GM19395 (cell line): ENCODE results near the gene PIM2.

Experiments
- ATAC-seq: cut with Tn5 transposase; IDR thresholded peaks from one replicate; pipeline ENCODE4 v1.9.1; 2021; ENCODE audit warnings: mild to moderate bottlenecking, moderate library complexity; ENCODE audit not compliant: unreplicated experiment

PIM2 gene

DNA sequence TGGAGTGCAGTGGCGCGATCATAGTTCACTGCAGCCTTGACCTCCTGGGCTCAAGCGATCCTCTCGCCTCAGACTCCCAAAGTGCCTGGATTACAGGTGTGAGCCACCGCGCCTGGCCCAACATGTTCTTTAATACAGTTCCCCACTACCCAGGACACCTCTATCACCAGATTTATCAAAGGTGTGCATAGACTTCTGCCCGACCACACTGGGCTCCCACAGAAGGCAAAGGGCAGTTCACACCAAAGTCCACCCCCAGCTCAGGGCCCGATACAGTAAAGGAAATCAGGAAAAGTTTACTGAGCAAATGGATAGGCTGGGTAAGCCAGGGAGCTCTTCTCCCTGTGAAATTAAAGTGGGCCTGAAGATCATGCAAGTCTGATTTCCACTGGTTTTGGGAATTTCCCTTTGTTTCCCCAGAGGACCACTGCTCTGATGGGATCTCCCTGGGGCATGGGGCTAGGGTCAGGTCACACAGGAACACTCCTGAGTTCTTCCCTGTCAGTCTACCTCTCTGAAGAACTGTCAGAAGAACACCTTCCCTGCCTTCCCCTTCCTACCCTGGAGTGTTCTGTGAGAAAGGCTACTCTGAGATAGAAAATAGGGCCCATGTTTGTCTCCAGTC lies 17.7 kb upstream of the PIM2 start:
- no peak for ATAC-seq

GRCh38 chrX:48935301-48935670 lies 16.5 kb upstream of the PIM2 start:
- ATAC-seq, result no peak

- no peak for ATAC-seq
These were observed 15.9 kb upstream of the PIM2 start for GRCh38 chrX:48934581-48935300.

GRCh38 chrX:48933757-48934156 lies 14.9 kb upstream of the PIM2 start:
- ATAC-seq, result no peak

DNA sequence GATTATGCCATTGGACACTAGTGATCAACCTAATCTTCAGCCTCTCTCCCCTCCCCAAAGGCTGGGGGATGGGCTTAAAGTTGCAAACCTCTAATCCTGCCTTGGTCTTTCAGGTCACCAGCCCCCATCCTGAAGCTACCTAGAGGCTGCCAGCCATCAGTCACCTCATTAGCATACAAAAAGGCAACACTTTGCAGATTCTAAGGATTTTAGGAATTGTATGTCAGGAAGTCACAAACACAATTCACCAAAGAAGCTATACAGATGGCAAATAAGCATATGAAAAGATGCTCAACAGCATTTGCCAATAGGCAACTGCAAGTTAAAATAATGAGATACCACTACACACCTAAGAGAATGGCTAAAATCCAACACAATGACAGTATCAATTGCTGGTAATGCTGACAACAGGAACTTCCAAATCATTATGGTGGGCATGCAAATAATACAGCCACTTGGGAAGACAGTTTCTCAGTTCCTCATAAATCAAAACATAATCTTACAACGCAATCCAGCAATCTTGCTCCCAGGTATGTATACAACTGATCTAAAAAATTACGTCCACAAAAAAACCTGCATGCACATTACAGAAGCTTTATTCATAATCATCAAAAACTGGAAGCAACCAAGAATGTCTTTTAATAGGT lies 9.0 kb upstream of the PIM2 start:
- no peak for ATAC-seq

DNA sequence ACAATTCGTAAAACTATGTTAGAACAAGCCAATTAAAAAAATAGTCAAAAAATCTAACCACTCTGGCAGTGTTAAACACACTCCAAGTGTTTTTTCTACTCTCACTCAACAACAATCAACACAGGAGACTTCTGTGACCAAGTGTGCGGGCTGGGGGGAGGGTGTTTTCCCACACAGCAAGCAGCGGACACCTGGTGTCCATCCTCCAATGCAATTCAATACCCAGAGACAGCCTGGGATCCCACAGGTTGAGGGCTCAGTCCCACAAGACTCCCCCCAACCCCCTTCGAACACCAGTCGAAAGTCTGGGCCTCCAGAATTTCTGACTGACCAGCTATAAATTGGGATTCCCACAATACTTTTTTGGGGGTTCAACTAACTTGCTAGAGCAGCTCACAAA lies 8.3 kb upstream of the PIM2 start:
- no peak for ATAC-seq

DNA sequence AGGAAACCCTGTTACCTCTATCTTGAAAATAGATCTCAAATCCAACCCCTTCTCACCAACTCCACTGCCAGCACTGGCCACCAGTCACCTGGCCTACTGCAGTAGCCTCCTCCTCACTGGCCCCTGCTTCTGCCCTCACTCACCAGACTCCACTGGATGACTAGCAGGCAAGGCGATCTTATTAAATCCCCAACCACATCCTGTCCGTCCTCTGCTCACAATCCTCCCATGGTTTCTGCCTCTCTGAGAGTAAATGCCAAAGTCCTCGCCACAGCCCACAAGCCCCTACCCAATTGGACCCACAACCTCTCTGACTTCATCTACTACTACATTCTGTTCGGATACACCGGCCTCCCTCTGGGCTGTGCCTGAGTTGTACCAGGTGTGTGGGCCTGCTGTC lies 5.4 kb upstream of the PIM2 start:
- no peak for ATAC-seq

DNA sequence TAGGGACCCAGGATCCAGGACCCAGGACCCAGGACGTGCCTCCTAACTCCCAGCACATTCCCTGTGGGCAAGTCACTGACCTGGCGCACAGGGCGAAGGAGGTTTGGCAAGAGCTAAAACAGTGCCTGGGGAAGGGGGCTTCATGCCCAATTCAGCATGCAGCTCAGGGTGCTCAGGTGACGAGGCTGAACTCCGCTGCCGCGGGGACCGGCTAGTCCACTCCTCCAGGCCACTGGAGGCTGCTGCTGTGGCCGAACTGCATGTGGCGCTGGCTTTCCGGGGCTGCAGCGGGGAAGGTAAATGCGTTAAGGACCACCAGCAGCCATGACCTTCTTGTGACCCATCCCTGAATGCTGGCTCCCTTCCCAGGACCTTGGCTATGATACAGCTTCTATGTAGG lies 4.9 kb upstream of the PIM2 start:
- ATAC-seq, result no peak

DNA sequence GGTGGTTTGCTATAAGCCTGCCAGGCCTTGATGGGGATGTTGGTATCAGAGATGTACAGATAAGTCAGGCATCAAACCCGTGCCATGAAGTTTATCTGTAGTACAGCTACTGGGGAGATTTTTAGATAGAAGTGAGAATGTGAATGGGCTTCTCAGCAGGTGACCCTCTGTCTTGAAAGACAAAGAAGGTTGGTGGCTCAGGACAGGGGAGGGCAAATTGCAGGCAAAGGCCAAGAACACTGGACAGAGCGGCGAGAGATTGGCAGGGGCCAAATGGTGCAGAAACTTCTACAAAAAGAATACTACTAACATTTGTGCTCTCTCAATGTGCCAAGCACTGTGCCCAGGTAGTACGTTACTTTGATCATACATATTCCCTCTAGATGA lies 1.9 kb upstream of the PIM2 start:
- ATAC-seq, result no peak

GRCh38 chrX:48919947-48920717 lies 1.3 kb upstream of the PIM2 start:
- no peak for ATAC-seq

- ATAC-seq, result no peak
These were observed 577 bp upstream of the PIM2 start for GRCh38 chrX:48919360-48919841.

DNA sequence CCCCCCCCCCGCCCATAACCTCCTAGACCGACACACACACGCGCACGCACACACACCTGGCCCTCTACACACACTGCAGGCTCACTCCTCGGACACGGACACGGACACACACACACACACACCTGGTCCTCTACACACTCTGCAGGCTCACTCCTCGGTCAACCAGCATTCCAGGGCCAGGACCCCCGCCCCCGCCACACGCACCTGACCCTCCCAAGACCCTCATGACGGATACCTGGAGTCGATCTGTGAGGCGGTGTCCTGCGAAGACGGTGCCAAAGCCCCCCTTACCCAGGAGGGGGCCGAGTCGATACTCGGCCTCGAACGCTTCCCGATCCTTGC lies 552 bp downstream of the PIM2 start:
- no peak for ATAC-seq

GRCh38 chrX:48917139-48918001 lies 1.5 kb downstream of the PIM2 start:
- peak; percentile 57 for ATAC-seq

DNA sequence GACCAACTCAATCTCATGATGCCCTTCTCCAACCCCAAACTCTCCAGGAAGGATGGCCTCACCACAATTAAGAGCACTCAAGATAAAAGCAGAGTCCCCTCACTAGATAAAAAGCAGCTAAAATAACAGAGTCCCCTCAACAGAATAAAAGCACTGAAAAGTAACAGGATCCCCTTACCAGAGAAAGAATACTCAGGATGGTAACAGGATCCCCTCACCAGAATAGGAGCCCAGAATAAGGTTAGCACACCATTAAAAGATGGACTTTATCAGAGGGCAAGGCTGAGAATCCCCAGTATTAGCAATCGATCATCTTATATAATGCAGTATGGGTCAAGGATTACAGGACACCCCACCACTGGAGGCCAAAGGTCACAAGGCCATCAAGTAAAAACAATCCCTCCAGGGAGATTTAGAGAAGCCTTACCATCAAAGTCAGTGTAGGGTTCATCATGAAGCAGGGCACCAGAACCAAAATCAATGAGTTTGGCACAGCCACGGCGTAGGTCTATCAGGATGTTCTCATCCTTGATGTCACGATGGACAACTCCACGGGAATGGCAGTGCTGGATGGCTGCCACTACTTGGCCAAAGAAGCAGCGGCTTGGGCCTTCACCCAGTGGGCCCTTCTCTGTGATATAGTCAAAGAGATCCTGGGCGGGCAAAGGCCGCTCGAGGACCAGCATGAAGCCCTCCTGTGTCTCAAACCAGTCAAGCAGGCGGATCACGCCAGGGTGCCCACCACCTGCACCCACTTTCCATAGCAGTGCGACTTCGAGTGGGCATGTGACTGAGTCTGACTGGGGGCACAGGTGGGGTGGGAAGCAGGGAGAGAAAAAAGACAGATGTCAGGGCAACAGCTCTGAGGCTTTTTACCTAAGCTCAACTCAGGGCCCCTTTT lies 4.0 kb downstream of the PIM2 start:
- no peak for ATAC-seq

GRCh38 chrX:48913605-48914366 lies 5.0 kb downstream of the PIM2 start:
- no peak for ATAC-seq

DNA sequence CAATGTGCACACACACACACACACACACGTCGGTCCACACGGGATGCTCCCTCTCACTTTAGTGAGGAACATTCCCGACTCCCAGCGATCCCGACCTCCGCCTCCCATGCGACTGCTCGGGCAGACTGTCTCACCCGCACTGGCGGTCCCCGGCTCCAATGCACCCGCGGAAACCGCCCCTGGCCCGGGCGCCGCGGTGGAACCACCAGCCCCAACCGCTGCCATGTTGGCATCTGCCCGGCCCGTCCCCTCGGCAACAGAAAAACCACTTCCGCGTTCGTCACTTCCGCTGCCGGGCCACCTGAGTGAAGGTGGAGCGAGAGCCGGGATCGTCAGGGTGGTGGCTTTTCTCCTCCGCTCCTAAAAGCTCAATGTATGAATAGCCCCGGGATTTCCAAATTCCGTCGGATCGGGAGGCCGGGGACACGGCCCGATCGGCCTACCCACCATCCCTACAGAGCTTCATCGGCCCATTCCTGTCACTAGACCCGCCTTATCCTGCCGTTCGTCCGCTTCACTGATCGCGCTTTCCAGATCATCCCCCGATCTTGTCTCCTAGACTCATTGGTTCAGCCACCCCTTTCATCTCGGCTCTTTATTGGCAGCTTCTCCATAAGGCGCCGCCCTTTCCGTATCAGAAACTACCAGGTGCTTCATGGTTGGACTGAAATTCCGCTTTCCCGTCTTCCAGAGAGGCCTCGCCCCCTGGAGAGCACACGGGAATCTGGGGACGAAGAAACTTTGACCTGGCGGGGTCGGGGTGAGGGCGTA lies 7.2 kb downstream of the PIM2 start, which contains the start of gene SLC35A2:
Gene SLC35A2, minus strand, starts transcription at position 235 of the 771 bp plus-strand sequence. Its CDS starts 10 bp downstream, at position 225.
- peak; percentile 67 for ATAC-seq

DNA sequence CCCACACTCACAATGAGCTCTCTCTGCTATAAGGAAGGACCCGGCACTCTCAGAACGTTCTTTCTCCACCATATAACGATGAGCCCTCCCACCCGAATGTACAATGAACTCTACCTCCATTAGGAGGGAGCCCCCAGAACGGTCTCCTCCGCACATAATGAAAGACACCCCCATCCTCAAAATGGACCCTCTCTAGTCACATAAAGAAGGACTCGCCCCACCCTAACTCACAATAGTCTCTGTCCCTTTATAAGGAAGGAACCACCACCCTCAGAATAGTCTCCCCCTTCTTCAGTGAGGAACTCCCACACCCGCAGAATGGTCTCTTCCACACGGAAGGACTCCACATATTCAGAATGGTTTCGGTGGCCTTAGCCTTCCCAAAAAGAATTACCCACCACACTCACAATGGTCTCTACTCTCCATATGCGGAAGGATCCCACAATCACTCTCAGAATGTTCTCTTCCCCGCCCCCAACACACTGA lies 7.9 kb downstream of the PIM2 start:
- peak; percentile 33 for ATAC-seq
